Large intestine (tissue), 3 donors: ENCODE results near the gene RIT2. TPM values are rescaled to one million over a fixed set of nuclear protein-coding genes. Genes with fewer than 3 reads are reported as not detected.
"Not testable (repeated sequence)": the region's sequence is repeated elsewhere in the genome, so short reads cannot be mapped to it uniquely, and the experiment has no call there.

Source experiments
- DNase-seq, 2 donors: peaks; one replicate each; pipeline versions ENCODE4 v3.0.0 to v3.0.0-alpha.2; 2013
- H3K27ac ChIP-seq: one replicate; pipeline ENCODE4 v1.5.1; 2013; ENCODE audit warnings: low read length
- H3K27me3 ChIP-seq: 2 replicates; pipeline ENCODE4 v1.6.1; 2013; ENCODE audit warnings: low read length; ENCODE audit not compliant: control insufficient read depth, insufficient read depth
- H3K36me3 ChIP-seq: 2 replicates; pipeline ENCODE4 v1.6.1; 2013; ENCODE audit warnings: low read length; ENCODE audit not compliant: control insufficient read depth, insufficient read depth
- H3K4me1 ChIP-seq: one replicate; pipeline ENCODE4 v1.6.1; 2013; ENCODE audit warnings: low read length; ENCODE audit not compliant: control insufficient read depth, insufficient read depth
- H3K4me3 ChIP-seq: one replicate; pipeline ENCODE4 v1.5.1; 2013; ENCODE audit warnings: low read length
- H3K9me3 ChIP-seq: one replicate; pipeline ENCODE4 v1.6.1; 2013; ENCODE audit warnings: mild to moderate bottlenecking, low read depth, low read length, moderate library complexity; ENCODE audit not compliant: control insufficient read depth
- WGBS: methylation state at CpG from one replicate; pipeline ENCODE4 v1.1.5; 2013; ENCODE audit warnings: low lambda C conversion rate; ENCODE audit not compliant: insufficient coverage; 5-methylcytosine and 5-hydroxymethylcytosine counted together
- polyA plus RNA-seq: library from polyadenylated mRNA; unstranded; fragments of 120-200 nt; gene quantifications from one replicate; pipeline ENCODE4 v1.2.1, GENCODE V29; 2013

RIT2 gene
- polyA plus RNA-seq, 1 donor = 1.9 TPM

GRCh38 chr18:42814184-42814583, 301.3 kb downstream of the RIT2 start:
- no CpG with 5 or more reads among the region's 5 CpGs for WGBS
- no peaks in the 10 kb centered on the region for H3K27me3 ChIP-seq
- no peaks in the 10 kb centered on the region for H3K4me1 ChIP-seq
- H3K4me3 ChIP-seq = no peak overlapping the region
- DNase-seq = no peak
- H3K9me3 ChIP-seq = no peaks in the 10 kb centered on the region
- H3K27ac ChIP-seq = no peak overlapping the region
- H3K36me3 ChIP-seq = no peaks in the 10 kb centered on the region

GRCh38 chr18:42813570-42813969, 301.9 kb downstream of the RIT2 start:
- WGBS = 79% methylated on average over 3 of the region's 4 CpGs
- no peak for DNase-seq
- no peak overlapping the region for H3K4me3 ChIP-seq
- H3K36me3 ChIP-seq = no peaks in the 10 kb centered on the region
- H3K9me3 ChIP-seq = no peaks in the 10 kb centered on the region
- H3K27ac ChIP-seq = no peak overlapping the region
- H3K27me3 ChIP-seq = no peaks in the 10 kb centered on the region
- H3K4me1 ChIP-seq = no peaks in the 10 kb centered on the region

GRCh38 chr18:42807887-42808286, 307.6 kb downstream of the RIT2 start:
- no CpG with 5 or more reads among the region's 4 CpGs for WGBS

GRCh38 chr18:42801706-42802105, 313.8 kb downstream of the RIT2 start:
- Histone ChIP-seq H3K27ac (no peak overlapping the region), H3K9me3 (no peaks in the 10 kb centered on the region), H3K4me1 (no peaks in the 10 kb centered on the region), H3K4me3 (no peak overlapping the region), H3K27me3 (no peaks in the 10 kb centered on the region), H3K36me3 (no peaks in the 10 kb centered on the region)
- DNase-seq = no peak
- WGBS = no CpG with 5 or more reads among the region's 2 CpGs

More at GRCh38 chr18:42807887-42808286, 307.6 kb downstream of the RIT2 start:
- no peaks in the 10 kb centered on the region for H3K9me3 ChIP-seq
- no peaks in the 10 kb centered on the region for H3K36me3 ChIP-seq
- H3K4me3 ChIP-seq = no peak overlapping the region
- H3K27ac ChIP-seq = no peak overlapping the region
- H3K27me3 ChIP-seq = no peaks in the 10 kb centered on the region
- no peaks in the 10 kb centered on the region for H3K4me1 ChIP-seq
- DNase-seq = no peak

GRCh38 chr18:42798606-42799170, 316.8 kb downstream of the RIT2 start:
- WGBS = 67% methylated on average over 1 of the region's 1 CpG
- Histone ChIP-seq H3K27me3 (no peaks in the 10 kb centered on the region), H3K36me3 (no peaks in the 10 kb centered on the region), H3K4me1 (no peaks in the 10 kb centered on the region), H3K4me3 (no peak overlapping the region), H3K9me3 (peaks cover 7% of the 10 kb centered on the region), H3K27ac (no peak overlapping the region)
- no peak for DNase-seq

- not testable (repeated sequence) for H3K27me3 ChIP-seq, DNase-seq, H3K4me3 ChIP-seq, H3K27ac ChIP-seq, H3K36me3 ChIP-seq, H3K4me1 ChIP-seq, H3K9me3 ChIP-seq
- no CpG with 5 or more reads among the region's 33 CpGs for WGBS
These were observed 320.2 kb downstream of the RIT2 start for GRCh38 chr18:42795213-42795789.

GRCh38 chr18:42792731-42793130, 322.8 kb downstream of the RIT2 start:
- no peak for DNase-seq
- H3K9me3 ChIP-seq = peaks cover 7% of the 10 kb centered on the region
- H3K4me3 ChIP-seq = no peak overlapping the region
- H3K27me3 ChIP-seq = no peaks in the 10 kb centered on the region
- no peak overlapping the region for H3K27ac ChIP-seq
- no peaks in the 10 kb centered on the region for H3K36me3 ChIP-seq
- no peaks in the 10 kb centered on the region for H3K4me1 ChIP-seq

- peak; percentile 31 to 71 for DNase-seq
- WGBS = 40% methylated on average over 1 of the region's 2 CpGs
- H3K4me3 ChIP-seq = no peak overlapping the region
- peak overlapping the region; percentile 42 for H3K27ac ChIP-seq
- no peaks in the 10 kb centered on the region for H3K36me3 ChIP-seq
- H3K9me3 ChIP-seq = no peaks in the 10 kb centered on the region
- H3K4me1 ChIP-seq = peaks cover 4% of the 10 kb centered on the region
- H3K27me3 ChIP-seq = no peaks in the 10 kb centered on the region
These were observed 330.9 kb downstream of the RIT2 start for GRCh38 chr18:42784632-42785031.

GRCh38 chr18:42782929-42783328, 332.6 kb downstream of the RIT2 start:
- no peak for DNase-seq
- WGBS = 88% methylated on average over 2 of the region's 4 CpGs
- no peak overlapping the region for H3K4me3 ChIP-seq

GRCh38 chr18:42781298-42781815, 334.1 kb downstream of the RIT2 start:
- Histone ChIP-seq H3K9me3 (no peaks in the 10 kb centered on the region), H3K4me3 (no peak overlapping the region), H3K4me1 (peaks cover 4% of the 10 kb centered on the region), H3K36me3 (no peaks in the 10 kb centered on the region), H3K27ac (no peak overlapping the region), H3K27me3 (no peaks in the 10 kb centered on the region)
- 100% methylated on average over 1 of the region's 5 CpGs for WGBS
- DNase-seq = no peak

More at GRCh38 chr18:42782929-42783328, 332.6 kb downstream of the RIT2 start:
- Histone ChIP-seq H3K9me3 (no peaks in the 10 kb centered on the region), H3K36me3 (no peaks in the 10 kb centered on the region), H3K27ac (no peak overlapping the region), H3K27me3 (no peaks in the 10 kb centered on the region), H3K4me1 (peaks cover 4% of the 10 kb centered on the region)

GRCh38 chr18:42780171-42780570, 335.3 kb downstream of the RIT2 start:
- Histone ChIP-seq H3K4me1 (peaks cover 4% of the 10 kb centered on the region), H3K36me3 (no peaks in the 10 kb centered on the region), H3K9me3 (no peaks in the 10 kb centered on the region), H3K27me3 (no peaks in the 10 kb centered on the region), H3K27ac (no peak overlapping the region), H3K4me3 (no peak overlapping the region)
- DNase-seq = no peak
